Measurements from ENCODE around the gene FOXI1.

FOXI1 gene

GRCh38 chr5:170105642-170106611, at the start of gene FOXI1:
FOXI1 (plus strand) TSS chr5:170105897; CDS start chr5:170105958, 61 bp downstream.
- no peak for DNase-seq

- no peak for DNase-seq
These were observed 49.0 kb upstream of the FOXI1 start for GRCh38 chr5:170056561-170057267.

DNA sequence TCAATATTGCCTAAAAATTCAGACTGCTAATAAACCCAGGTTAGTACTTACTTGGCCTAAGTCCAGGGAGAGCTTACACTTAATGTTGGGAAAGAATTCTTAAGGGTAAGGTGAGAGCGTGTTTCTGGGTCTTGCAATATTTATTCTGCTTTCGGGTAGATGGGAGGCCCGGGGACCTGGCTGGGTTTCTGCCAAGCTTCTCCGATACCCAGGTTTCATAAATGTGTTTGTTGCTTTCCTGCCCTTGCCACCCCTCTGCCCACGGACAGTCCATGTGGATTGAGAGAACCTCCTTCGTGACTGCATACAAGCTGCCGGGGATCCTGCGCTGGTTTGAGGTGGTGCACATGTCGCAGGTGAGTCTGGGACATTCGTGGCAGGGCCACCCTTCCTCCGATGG, 48.4 kb upstream of the FOXI1 start:
- DNase-seq = no peak

DNA sequence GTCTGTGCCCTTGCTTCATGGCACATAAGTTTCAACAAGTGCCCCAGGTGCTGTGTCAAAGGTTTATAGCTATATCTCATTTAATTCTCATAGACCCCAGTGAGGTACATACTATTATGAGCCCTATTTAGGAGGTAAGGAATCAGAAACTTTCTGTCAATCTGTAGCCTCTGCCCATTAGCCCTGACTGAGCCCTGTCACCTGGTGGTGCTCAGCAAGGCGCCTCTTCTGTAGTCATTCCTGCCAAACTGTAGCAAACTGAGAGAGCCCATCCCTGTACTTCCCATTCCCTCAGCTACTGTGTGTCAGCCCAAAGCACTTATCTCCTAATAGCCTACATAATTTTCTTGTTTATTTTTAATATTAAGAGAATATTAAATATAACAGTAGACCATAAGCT, 46.5 kb upstream of the FOXI1 start:
- DNase-seq = no peak

DNA sequence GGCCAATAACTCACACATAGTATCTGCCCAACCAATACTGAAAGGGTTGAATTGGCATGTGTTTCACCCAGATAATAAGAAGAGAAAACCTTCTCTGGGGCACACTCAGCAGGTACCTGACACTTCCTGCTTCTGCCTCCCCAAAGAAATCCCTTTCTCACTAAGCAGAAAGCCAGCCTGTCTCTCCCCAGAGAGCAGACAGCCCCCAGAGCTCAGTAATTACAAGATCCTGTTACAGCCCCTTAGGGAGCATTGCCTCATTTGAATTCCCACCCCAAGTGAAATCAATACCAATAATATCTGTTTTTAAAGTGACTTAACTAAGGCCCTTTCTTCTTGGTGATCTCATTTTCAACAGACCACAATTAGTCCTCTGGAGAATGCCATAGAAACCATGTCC, 38.5 kb upstream of the FOXI1 start:
- no peak for DNase-seq

GRCh38 chr5:170067574-170068170, 38.0 kb upstream of the FOXI1 start:
- DNase-seq = no peak

DNA sequence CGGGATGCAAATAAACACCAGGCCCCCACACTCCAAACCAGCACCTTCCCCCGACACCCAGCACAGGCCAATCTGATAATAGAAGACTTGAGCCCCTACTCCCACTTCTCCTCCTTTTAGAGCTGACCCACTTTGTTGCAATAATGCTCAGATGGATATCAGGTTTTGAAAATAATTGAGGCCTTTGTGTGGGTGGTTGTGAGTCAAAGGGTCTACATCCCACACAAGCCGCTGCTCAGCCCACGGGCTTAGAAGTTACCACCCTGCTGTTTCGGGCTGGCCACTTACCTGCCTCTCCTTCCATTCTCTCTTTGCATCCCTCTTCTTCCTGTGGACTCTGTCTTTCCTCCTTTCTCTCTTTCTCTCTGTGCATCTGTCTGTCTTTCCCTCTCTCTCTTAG, 36.2 kb upstream of the FOXI1 start:
- DNase-seq = no peak

- DNase-seq = peak; percentile 49
These were observed 34.9 kb upstream of the FOXI1 start for GRCh38 chr5:170070556-170071412.

- DNase-seq = no peak
These were observed 33.9 kb upstream of the FOXI1 start for GRCh38 chr5:170071748-170072147.

- DNase-seq = no peak
These were observed 30.0 kb upstream of the FOXI1 start for GRCh38 chr5:170075696-170076095.

DNA sequence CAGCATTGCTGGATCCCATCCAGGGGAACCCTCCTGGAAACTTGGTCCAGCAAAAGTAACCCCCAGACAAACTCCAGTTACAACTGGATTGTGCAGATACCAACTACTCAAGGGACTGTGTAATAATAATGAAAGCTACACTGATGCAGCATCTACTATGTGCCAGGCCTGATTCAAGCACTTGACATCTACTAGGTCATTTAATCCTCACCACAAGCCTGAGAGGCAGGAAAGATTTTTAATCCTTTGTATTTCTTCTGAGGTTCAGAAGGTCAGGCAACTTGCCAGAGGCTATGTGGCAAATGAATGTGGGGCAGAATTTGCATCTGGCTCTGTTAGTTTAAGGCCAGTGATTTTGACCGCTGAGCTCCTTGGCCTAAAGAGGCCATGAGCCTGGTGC, 29.5 kb upstream of the FOXI1 start:
- DNase-seq = no peak

- no peak for DNase-seq
These were observed 29.0 kb upstream of the FOXI1 start for GRCh38 chr5:170076739-170077138.

DNA sequence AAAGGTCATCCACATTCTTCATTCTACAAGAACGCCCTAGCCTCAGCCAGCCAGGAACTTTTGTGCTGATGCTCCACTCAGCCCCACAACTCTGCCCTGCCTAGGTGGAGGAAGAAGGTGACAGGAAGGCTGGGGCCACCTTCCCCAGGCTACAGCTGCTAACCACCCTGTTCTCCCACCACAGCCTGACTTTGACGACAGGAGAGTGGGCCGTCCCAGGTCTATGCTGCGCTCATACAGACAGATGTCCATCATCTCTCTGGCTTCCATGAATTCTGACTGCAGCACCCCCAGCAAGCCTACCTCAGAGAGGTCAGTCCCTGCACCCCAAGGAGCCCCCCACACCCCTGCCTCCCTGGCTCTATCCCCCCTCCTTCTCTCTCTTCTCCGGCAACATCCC, 28.2 kb upstream of the FOXI1 start:
- no peak for DNase-seq

DNA sequence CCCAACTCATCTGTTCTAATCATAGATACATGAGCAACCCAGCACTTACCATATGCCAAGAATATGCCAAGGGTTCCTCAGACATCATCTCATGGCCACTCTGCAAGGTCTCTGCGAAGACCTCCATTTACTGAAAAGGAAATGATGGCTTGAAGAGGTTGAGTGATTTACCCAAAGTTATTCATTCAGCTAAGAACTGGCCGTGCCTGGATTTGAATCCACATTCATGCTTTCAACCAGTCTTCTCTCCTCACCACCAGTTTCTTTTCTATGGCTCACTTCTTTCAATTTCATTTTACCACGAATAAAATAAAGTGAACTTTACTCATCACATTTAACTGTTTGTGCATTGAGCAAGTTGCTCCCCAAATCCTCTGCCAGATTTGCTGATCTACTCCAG, 27.2 kb upstream of the FOXI1 start:
- no peak for DNase-seq

- DNase-seq = no peak
These were observed 26.8 kb upstream of the FOXI1 start for GRCh38 chr5:170078931-170079330.

- no peak for DNase-seq
These were observed 25.5 kb upstream of the FOXI1 start for GRCh38 chr5:170080217-170080616.

DNA sequence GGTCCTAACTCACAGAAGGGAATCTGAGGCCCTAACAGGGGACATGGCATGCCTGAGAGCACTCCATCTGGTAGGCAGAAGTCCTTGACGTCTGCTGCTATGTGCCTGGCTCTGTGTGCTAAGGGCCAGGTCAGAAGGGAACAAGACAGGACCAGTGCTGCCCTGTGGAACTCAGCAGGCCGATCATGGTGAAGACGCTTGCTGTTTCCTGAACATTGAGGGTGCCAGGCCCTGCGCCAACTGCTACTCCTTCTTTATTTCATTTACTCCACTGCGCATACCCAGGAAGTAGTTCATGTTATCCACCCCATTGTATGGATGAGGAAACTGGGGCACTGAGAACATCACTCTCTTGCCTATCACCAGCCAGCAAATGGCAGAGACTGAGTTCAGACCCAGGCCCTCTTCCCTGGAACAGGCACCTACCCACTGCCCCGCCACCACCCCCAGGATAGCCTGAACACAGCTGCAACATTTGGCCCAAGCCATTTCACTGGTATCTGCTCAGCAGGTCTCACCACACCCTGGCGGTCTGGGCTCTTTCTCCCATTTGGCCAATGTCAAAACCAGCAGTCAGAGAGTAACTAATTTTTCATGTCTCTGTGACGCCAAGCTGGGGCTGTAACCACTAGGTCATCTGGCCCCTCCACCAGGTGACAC, 24.8 kb upstream of the FOXI1 start:
- DNase-seq = no peak

GRCh38 chr5:170081616-170082015, 24.1 kb upstream of the FOXI1 start:
- no peak for DNase-seq

- no peak for DNase-seq
These were observed 23.0 kb upstream of the FOXI1 start for GRCh38 chr5:170082701-170083100.

DNA sequence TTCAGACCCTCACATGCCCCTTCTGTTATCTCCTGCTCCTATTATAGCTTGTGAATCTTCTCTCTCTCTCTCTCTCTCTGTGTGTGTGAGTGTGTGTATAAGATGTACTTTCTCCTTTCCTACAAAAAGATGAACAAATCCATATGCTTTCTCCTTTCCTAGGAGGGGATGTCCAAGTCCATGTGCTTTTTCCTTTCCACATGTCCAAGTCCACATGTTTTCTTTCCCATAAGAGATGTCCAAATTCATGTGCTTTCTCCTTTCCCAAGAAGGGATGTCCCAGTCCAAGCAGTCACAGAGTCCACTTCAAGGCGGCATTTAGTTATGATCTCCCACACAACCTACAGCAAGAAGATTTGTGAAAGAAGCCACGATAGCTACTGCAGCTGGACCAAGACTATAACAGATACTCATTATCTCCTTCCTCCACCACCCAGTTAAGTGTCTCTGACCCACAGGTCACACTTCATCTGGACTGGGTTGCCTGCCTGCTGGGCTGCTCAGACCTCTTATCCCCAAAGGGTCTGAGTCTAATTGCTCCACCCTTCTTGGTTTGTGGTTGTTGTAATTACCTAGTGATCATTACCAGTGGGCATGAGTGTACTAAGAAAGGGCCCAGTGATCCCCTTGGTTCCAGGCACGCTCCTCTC, 18.4 kb upstream of the FOXI1 start:
- DNase-seq = no peak

GRCh38 chr5:170092455-170093101, 13.1 kb upstream of the FOXI1 start:
- DNase-seq = no peak

Measured in femur (tissue), 1 donor.